HUES6 (cell line): ENCODE results near the gene SLCO6A1.

Source experiments
- H3K27ac ChIP-seq: 2 replicates; pipeline ENCODE4 v1.7.0; 2013; ENCODE audit warnings: low read depth, mild to moderate bottlenecking, low read length, inconsistent platforms
- H3K27me3 ChIP-seq: 2 replicates; pipeline ENCODE4 v1.6.1; 2013; ENCODE audit warnings: low read length; ENCODE audit not compliant: control insufficient read depth, insufficient read depth
- H3K36me3 ChIP-seq: 2 replicates; pipeline ENCODE4 v1.6.1; 2013; ENCODE audit warnings: low read length; ENCODE audit not compliant: control insufficient read depth, insufficient read depth
- H3K4me1 ChIP-seq: 2 replicates; pipeline ENCODE4 v1.6.1; 2013; ENCODE audit warnings: low read length; ENCODE audit not compliant: control insufficient read depth, insufficient read depth
- H3K4me3 ChIP-seq: 2 replicates; pipeline ENCODE4 v1.5.1; 2013; ENCODE audit warnings: low read depth, low read length
- H3K9ac ChIP-seq: one replicate; pipeline ENCODE4 v1.6.1; 2013; ENCODE audit warnings: mild to moderate bottlenecking, low read length
- H3K9me3 ChIP-seq: 2 replicates; pipeline ENCODE4 v1.6.1; 2013; ENCODE audit warnings: low read depth, low read length; ENCODE audit not compliant: control insufficient read depth, insufficient read depth

SLCO6A1 gene

GRCh38 chr5:102498271-102499034 lies at the start of gene SLCO6A1:
SLCO6A1 (minus strand) TSS chr5:102499001; CDS start chr5:102498844, 157 bp downstream.
- Histone ChIP-seq H3K4me3 (no peak within 1 kb of the TSS), H3K9ac (no peak within 1 kb of the TSS), H3K27ac (no peak within 1 kb of the TSS)

GRCh38 chr5:102547141-102548035 lies 48.6 kb upstream of the SLCO6A1 start:
- H3K9me3 ChIP-seq = no peaks in the 10 kb centered on the region
- no peaks in the 10 kb centered on the region for H3K36me3 ChIP-seq
- no peak overlapping the region for H3K4me3 ChIP-seq
- no peaks in the 10 kb centered on the region for H3K4me1 ChIP-seq
- H3K27ac ChIP-seq = no peak overlapping the region
- no peaks in the 10 kb centered on the region for H3K27me3 ChIP-seq
- no peak overlapping the region for H3K9ac ChIP-seq

More at GRCh38 chr5:102498271-102499034, at the start of gene SLCO6A1:
- no peaks in the 10 kb centered on the region for H3K9me3 ChIP-seq
- no peaks in the 10 kb centered on the region for H3K36me3 ChIP-seq
- H3K4me1 ChIP-seq = no peaks in the 10 kb centered on the region
- H3K27me3 ChIP-seq = no peaks in the 10 kb centered on the region

DNA sequence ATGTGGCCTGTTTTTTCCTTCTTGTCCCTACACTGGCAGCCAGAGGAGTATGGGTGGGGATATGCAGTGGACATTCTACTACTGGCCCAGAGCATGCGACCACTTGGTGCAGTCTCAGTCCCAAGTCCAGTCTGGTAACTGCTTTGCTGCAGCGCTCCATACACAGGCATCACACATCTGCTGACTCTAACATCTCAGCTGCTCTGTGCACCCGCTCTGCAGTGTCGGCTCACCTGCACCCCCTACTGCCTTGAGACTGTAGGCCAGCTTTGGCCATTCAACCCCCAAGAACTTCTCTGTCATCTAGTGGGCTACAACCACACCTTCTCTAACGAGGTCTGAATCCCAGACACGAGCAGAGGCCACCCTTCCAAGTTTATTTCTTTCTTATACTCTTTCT lies 46.4 kb upstream of the SLCO6A1 start:
- H3K27me3 ChIP-seq = no peaks in the 10 kb centered on the region

GRCh38 chr5:102542057-102542456 lies 43.3 kb upstream of the SLCO6A1 start:
- H3K4me3 ChIP-seq = no peak overlapping the region
- H3K9me3 ChIP-seq = peaks cover 6% of the 10 kb centered on the region; the same call in 1 of the 2 replicates
- H3K36me3 ChIP-seq = no peaks in the 10 kb centered on the region
- H3K27ac ChIP-seq = no peak overlapping the region
- peaks cover 4% of the 10 kb centered on the region; the same call in 1 of the 2 replicates for H3K4me1 ChIP-seq
- no peak overlapping the region for H3K9ac ChIP-seq
- no peaks in the 10 kb centered on the region for H3K27me3 ChIP-seq

More for the DNA sequence above, 46.4 kb upstream of the SLCO6A1 start:
- Histone ChIP-seq H3K9me3 (peaks cover 6% of the 10 kb centered on the region; the same call in 1 of the 2 replicates), H3K4me1 (no peaks in the 10 kb centered on the region), H3K9ac (no peak overlapping the region), H3K27ac (no peak overlapping the region), H3K4me3 (no peak overlapping the region), H3K36me3 (no peaks in the 10 kb centered on the region)

- Histone ChIP-seq H3K4me1 (peaks cover 4% of the 10 kb centered on the region; the same call in 1 of the 2 replicates), H3K9me3 (peaks cover 6% of the 10 kb centered on the region; the same call in 1 of the 2 replicates), H3K27me3 (no peaks in the 10 kb centered on the region), H3K27ac (no peak overlapping the region), H3K4me3 (no peak overlapping the region), H3K36me3 (no peaks in the 10 kb centered on the region), H3K9ac (no peak overlapping the region)
Observed at GRCh38 chr5:102539996-102540728, 41.4 kb upstream of the SLCO6A1 start.

DNA sequence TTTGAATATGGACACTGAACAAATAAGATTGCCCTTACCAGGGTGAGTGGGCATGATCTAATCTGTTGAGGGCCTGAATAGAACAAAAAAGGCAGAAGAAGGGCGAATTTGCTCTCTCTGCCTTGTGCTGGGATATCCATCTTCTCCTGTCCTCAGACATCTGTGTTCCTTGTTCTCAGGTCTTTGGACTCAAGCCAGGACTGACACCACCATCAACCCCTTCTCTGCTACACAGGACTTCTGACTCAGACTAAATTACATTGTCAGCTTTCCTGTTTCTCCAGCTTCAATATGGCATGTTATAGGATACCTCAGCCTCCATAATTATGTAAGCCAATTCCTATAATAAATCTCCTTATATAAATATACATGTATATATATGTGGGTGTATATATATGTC lies 40.8 kb upstream of the SLCO6A1 start:
- H3K27me3 ChIP-seq = no peaks in the 10 kb centered on the region
- H3K4me3 ChIP-seq = no peak overlapping the region
- no peaks in the 10 kb centered on the region for H3K36me3 ChIP-seq
- no peak overlapping the region for H3K27ac ChIP-seq
- H3K9ac ChIP-seq = no peak overlapping the region
- peaks cover 4% of the 10 kb centered on the region; the same call in 1 of the 2 replicates for H3K4me1 ChIP-seq
- peaks cover 6% of the 10 kb centered on the region; the same call in 1 of the 2 replicates for H3K9me3 ChIP-seq

GRCh38 chr5:102537011-102537410 lies 38.2 kb upstream of the SLCO6A1 start:
- peaks cover 4% of the 10 kb centered on the region; the same call in 1 of the 2 replicates for H3K4me1 ChIP-seq
- H3K4me3 ChIP-seq = no peak overlapping the region
- no peaks in the 10 kb centered on the region for H3K27me3 ChIP-seq
- H3K9ac ChIP-seq = no peak overlapping the region
- no peaks in the 10 kb centered on the region for H3K36me3 ChIP-seq
- H3K27ac ChIP-seq = no peak overlapping the region
- H3K9me3 ChIP-seq = peaks cover 6% of the 10 kb centered on the region; the same call in 1 of the 2 replicates

- Histone ChIP-seq H3K9me3 (peaks cover 5% of the 10 kb centered on the region; the same call in 1 of the 2 replicates), H3K27me3 (no peaks in the 10 kb centered on the region), H3K4me3 (no peak overlapping the region), H3K36me3 (no peaks in the 10 kb centered on the region), H3K9ac (no peak overlapping the region), H3K27ac (no peak overlapping the region), H3K4me1 (peaks cover 4% of the 10 kb centered on the region; the same call in 1 of the 2 replicates)
Observed at GRCh38 chr5:102536323-102536928, 37.6 kb upstream of the SLCO6A1 start.

DNA sequence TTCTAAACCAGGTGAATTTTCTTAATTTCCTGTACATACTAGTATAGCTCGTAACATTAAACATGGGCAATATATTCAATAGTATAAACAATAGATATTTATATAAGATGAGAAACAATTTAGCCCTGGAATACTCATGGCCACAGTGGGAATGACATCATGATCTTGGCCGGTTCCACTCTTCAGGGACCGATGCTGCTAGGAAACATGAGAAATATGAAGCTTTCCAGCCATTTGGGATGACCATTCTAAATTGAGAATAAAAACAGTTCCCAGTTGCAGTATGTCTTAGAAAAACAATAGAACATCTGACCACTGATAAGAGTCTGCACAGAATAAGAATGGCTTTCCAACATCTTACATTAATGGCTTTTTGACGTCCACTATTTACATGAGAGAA lies 33.3 kb upstream of the SLCO6A1 start:
- Histone ChIP-seq H3K27ac (no peak overlapping the region), H3K27me3 (no peaks in the 10 kb centered on the region), H3K36me3 (no peaks in the 10 kb centered on the region), H3K9ac (no peak overlapping the region), H3K4me3 (no peak overlapping the region), H3K9me3 (no peaks in the 10 kb centered on the region), H3K4me1 (no peaks in the 10 kb centered on the region)

DNA sequence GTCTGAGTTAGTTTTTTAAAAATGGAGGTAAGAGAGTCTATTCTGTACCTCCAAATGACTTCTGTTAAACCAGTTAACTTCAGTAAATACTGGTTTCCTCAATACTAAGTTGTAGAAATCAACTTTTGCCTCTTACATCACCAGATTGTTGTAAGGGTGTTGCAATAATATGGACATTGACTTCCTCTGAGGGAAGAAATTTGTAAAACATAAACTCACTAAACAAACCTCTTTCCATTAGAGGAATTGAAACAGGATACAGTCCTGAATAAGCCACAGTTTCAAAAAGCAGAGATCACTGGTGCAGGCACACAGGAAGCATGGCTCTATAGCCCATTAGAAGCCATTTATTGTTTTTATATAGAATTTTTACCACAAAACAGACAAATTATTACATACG lies 32.7 kb upstream of the SLCO6A1 start:
- H3K9ac ChIP-seq = no peak overlapping the region
- no peaks in the 10 kb centered on the region for H3K4me1 ChIP-seq
- no peak overlapping the region for H3K4me3 ChIP-seq
- H3K9me3 ChIP-seq = no peaks in the 10 kb centered on the region
- H3K27me3 ChIP-seq = no peaks in the 10 kb centered on the region
- H3K36me3 ChIP-seq = no peaks in the 10 kb centered on the region
- H3K27ac ChIP-seq = no peak overlapping the region
